ENCODE results near the gene C5orf15.

The C5orf15 gene

GRCh38 chr5:133968204-133968980 lies at the start of gene C5orf15:
Gene C5orf15 (minus strand): TSS chr5:133968625. CDS start chr5:133968584, 41 bp downstream.
- DNase-seq (ENCODE audit: low spot score) = peak; percentile 96

- DNase-seq (ENCODE audit: low spot score) = no peak
Measured at GRCh38 chr5:134008266-134008749, 39.9 kb upstream of the C5orf15 start.

GRCh38 chr5:134007581-134008265 lies 39.3 kb upstream of the C5orf15 start:
- DNase-seq (ENCODE audit: low spot score) = no peak

GRCh38 chr5:134006115-134006514 lies 37.7 kb upstream of the C5orf15 start:
- no peak for DNase-seq (ENCODE audit: low spot score)

GRCh38 chr5:134005417-134006061 lies 37.1 kb upstream of the C5orf15 start:
- peak; percentile 24 for DNase-seq (ENCODE audit: low spot score)

GRCh38 chr5:134004626-134005416 lies 36.4 kb upstream of the C5orf15 start, which contains the start of gene VDAC1:
Gene VDAC1 (minus strand): TSS chr5:134004975. CDS start chr5:133993012, 11,963 bp downstream.
- peak; percentile 84 for DNase-seq (ENCODE audit: low spot score)

- peak; percentile 58 for DNase-seq (ENCODE audit: low spot score)
Measured at GRCh38 chr5:134003817-134004625, 35.6 kb upstream of the C5orf15 start.

- no peak for DNase-seq (ENCODE audit: low spot score)
Measured at GRCh38 chr5:134003064-134003816, 34.8 kb upstream of the C5orf15 start.

GRCh38 chr5:134001938-134002731 lies 33.7 kb upstream of the C5orf15 start:
- DNase-seq (ENCODE audit: low spot score) = no peak

- DNase-seq (ENCODE audit: low spot score) = no peak
Measured at GRCh38 chr5:134000696-134001453, 32.5 kb upstream of the C5orf15 start.

GRCh38 chr5:134000091-134000511 lies 31.7 kb upstream of the C5orf15 start:
- no peak for DNase-seq (ENCODE audit: low spot score)

- no peak for DNase-seq (ENCODE audit: low spot score)
Measured at GRCh38 chr5:133998807-133999206, 30.4 kb upstream of the C5orf15 start.

- no peak for DNase-seq (ENCODE audit: low spot score)
Measured at GRCh38 chr5:133998042-133998441, 29.6 kb upstream of the C5orf15 start.

GRCh38 chr5:133996683-133997252 lies 28.3 kb upstream of the C5orf15 start:
- no peak for DNase-seq (ENCODE audit: low spot score)

GRCh38 chr5:133995883-133996563 lies 27.6 kb upstream of the C5orf15 start:
- no peak for DNase-seq (ENCODE audit: low spot score)

- DNase-seq (ENCODE audit: low spot score) = no peak
Measured at GRCh38 chr5:133995341-133995740, 26.9 kb upstream of the C5orf15 start.

GRCh38 chr5:133994990-133995333 lies 26.5 kb upstream of the C5orf15 start:
- DNase-seq (ENCODE audit: low spot score) = no peak
